ENCODE results near the gene LILRA6.
"Not testable (repeated sequence)": the region's sequence is repeated elsewhere in the genome, so short reads cannot be mapped to it uniquely, and the experiment has no call there.

The LILRA6 gene

GRCh38 chr19:54216869-54217268, 25.7 kb downstream of the LILRA6 start:
- no peaks in the 10 kb centered on the region for H4K20me1 ChIP-seq (ENCODE audit: low read depth, low read length)
- no peak overlapping the region for H3K4me2 ChIP-seq (ENCODE audit: low read depth, low read length, poor library complexity, severe bottlenecking)
- H3K36me3 ChIP-seq (ENCODE audit: low read length) = peaks cover 2% of the 10 kb centered on the region; the same call in 1 of the 2 replicates
- no peaks in the 10 kb centered on the region for H3K9me3 ChIP-seq (ENCODE audit: insufficient read depth, low read length)
- H3K4me3 ChIP-seq (ENCODE audit: insufficient read depth, low read length, poor library complexity, severe bottlenecking) = no peak overlapping the region
- H3K9me2 ChIP-seq (replicated peaks; ENCODE audit: insufficient read depth, low read length) = no peaks in the 10 kb centered on the region
- TF ChIP-seq EZH2phosphoT487 (conservative IDR thresholded peaks at IDR 0.05; ENCODE audit: low read length) (no peak), CTCF (IDR thresholded peaks at IDR 0.05; ENCODE audit: insufficient read depth, low read length, poor library complexity, severe bottlenecking) (no peak)
- H3K79me2 ChIP-seq (ENCODE audit: insufficient read depth, low read length) = no peaks in the 10 kb centered on the region
- H2AFZ ChIP-seq (ENCODE audit: low read depth, low read length, severe bottlenecking) = no peak overlapping the region
- H3F3A ChIP-seq (ENCODE audit: insufficient read depth) = 0 out of 2 replicates have a peak, but pooled peaks cover 3% of the 10 kb centered on the region
- no peaks in the 10 kb centered on the region for H3K27me3 ChIP-seq (ENCODE audit: low read length)
- no peak overlapping the region for H3K27ac ChIP-seq (ENCODE audit: low read depth, low read length)
- no peak overlapping the region for H3K9ac ChIP-seq (ENCODE audit: low read length)

GRCh38 chr19:54214734-54215133, 27.9 kb downstream of the LILRA6 start:
- not testable (repeated sequence) for H3K4me3 ChIP-seq (ENCODE audit: insufficient read depth, low read length, poor library complexity, severe bottlenecking); H2AFZ ChIP-seq (ENCODE audit: low read depth, low read length, severe bottlenecking); H3K9ac ChIP-seq (ENCODE audit: low read length); H4K20me1 ChIP-seq (ENCODE audit: low read depth, low read length); H3K9me2 ChIP-seq (replicated peaks; ENCODE audit: insufficient read depth, low read length); H3K79me2 ChIP-seq (ENCODE audit: insufficient read depth, low read length); H3K9me3 ChIP-seq (ENCODE audit: insufficient read depth, low read length); H3K36me3 ChIP-seq (ENCODE audit: low read length); H3K27ac ChIP-seq (ENCODE audit: low read depth, low read length); H3K4me2 ChIP-seq (ENCODE audit: low read depth, low read length, poor library complexity, severe bottlenecking); H3K27me3 ChIP-seq (ENCODE audit: low read length)
- peaks cover 15% of the 10 kb centered on the region; the same call in 1 of the 2 replicates for H3F3A ChIP-seq (ENCODE audit: insufficient read depth)

GRCh38 chr19:54214217-54214616, 28.4 kb downstream of the LILRA6 start:
- H3K4me3 ChIP-seq (ENCODE audit: insufficient read depth, low read length, poor library complexity, severe bottlenecking); H3K4me2 ChIP-seq (ENCODE audit: low read depth, low read length, poor library complexity, severe bottlenecking); H3K9me2 ChIP-seq (replicated peaks; ENCODE audit: insufficient read depth, low read length); H4K20me1 ChIP-seq (ENCODE audit: low read depth, low read length); H3K27me3 ChIP-seq (ENCODE audit: low read length); H3K79me2 ChIP-seq (ENCODE audit: insufficient read depth, low read length); H3K36me3 ChIP-seq (ENCODE audit: low read length); H3K9me3 ChIP-seq (ENCODE audit: insufficient read depth, low read length); H3K9ac ChIP-seq (ENCODE audit: low read length); H3K27ac ChIP-seq (ENCODE audit: low read depth, low read length); H2AFZ ChIP-seq (ENCODE audit: low read depth, low read length, severe bottlenecking): not testable (repeated sequence)
- peaks cover 20% of the 10 kb centered on the region; the same call in 1 of the 2 replicates for H3F3A ChIP-seq (ENCODE audit: insufficient read depth)

GRCh38 chr19:54211235-54211634, 31.4 kb downstream of the LILRA6 start:
- H3K36me3 ChIP-seq (ENCODE audit: low read length) = peaks cover 6% of the 10 kb centered on the region
- H3K9me2 ChIP-seq (replicated peaks; ENCODE audit: insufficient read depth, low read length) = no peaks in the 10 kb centered on the region
- H3K9me3 ChIP-seq (ENCODE audit: insufficient read depth, low read length) = no peaks in the 10 kb centered on the region
- H4K20me1 ChIP-seq (ENCODE audit: low read depth, low read length) = peaks cover 12% of the 10 kb centered on the region; the same call in 1 of the 2 replicates
- H3K79me2 ChIP-seq (ENCODE audit: insufficient read depth, low read length) = peaks cover 5% of the 10 kb centered on the region; the same call in 1 of the 2 replicates
- no peak overlapping the region for H3K4me3 ChIP-seq (ENCODE audit: insufficient read depth, low read length, poor library complexity, severe bottlenecking)
- H3K4me2 ChIP-seq (ENCODE audit: low read depth, low read length, poor library complexity, severe bottlenecking) = no peak overlapping the region
- no peaks in the 10 kb centered on the region for H3K27me3 ChIP-seq (ENCODE audit: low read length)
- no peak overlapping the region for H3K27ac ChIP-seq (ENCODE audit: low read depth, low read length)
- no peak overlapping the region for H3K9ac ChIP-seq (ENCODE audit: low read length)
- no peak overlapping the region for H2AFZ ChIP-seq (ENCODE audit: low read depth, low read length, severe bottlenecking)
- peaks cover 47% of the 10 kb centered on the region for H3F3A ChIP-seq (ENCODE audit: insufficient read depth)
- TF ChIP-seq CTCF (IDR thresholded peaks at IDR 0.05; ENCODE audit: insufficient read depth, low read length, poor library complexity, severe bottlenecking) (no peak), EZH2phosphoT487 (conservative IDR thresholded peaks at IDR 0.05; ENCODE audit: low read length) (no peak)
